Superior temporal gyrus (tissue), 1 donor: ENCODE results near the gene GPR137C.
A peak's percentile ranks its signal among the peaks of the same experiment; 100 is the strongest.
"Not testable (repeated sequence)": the region's sequence is repeated elsewhere in the genome, so short reads cannot be mapped to it uniquely, and the experiment has no call there.

Source experiments
- DNase-seq: peaks from one replicate; pipeline ENCODE4 v3.0.0-alpha.2; 2016; ENCODE audit errors: extremely low spot score

GPR137C gene

DNA sequence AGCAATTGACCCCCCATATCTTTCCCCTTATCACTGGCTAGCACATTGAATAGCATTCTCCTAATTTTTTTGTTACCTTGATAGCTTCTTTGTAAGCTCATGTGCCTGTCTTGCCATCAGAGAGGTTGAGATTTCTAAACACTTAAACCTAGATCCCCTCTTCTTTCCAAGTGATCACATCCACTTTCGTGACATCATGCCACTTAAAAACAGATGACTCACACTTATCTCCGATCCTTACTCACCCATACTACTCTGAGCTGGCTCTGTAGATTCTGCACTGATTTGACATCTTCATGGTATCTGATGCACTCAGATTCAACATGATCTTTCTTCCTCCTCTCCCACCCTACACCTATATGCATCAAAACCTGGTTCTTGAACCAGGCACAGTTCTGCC, 10.5 kb downstream of the GPR137C start:
- DNase-seq, result peak; percentile 6

DNA sequence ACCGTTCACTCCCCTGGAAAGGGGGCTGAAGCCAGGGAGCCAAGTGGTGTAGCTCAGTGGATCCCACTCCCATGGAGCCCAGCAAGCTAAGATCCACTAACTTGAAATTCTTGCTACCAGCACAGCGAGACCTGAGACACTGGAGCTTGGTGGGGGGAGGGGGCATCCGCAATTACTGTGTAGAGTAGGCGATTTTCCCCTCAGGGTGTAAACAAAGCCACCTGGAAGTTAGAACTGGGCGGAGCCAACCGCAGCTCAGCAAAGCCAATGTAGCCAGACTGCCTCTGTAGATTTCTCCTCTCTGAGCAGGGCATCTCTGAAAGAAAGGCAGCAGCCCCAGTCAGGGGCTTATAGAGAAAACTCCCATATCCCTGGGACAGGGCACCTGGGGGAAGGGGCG, 15.8 kb downstream of the GPR137C start:
- not testable (repeated sequence) for DNase-seq

DNA sequence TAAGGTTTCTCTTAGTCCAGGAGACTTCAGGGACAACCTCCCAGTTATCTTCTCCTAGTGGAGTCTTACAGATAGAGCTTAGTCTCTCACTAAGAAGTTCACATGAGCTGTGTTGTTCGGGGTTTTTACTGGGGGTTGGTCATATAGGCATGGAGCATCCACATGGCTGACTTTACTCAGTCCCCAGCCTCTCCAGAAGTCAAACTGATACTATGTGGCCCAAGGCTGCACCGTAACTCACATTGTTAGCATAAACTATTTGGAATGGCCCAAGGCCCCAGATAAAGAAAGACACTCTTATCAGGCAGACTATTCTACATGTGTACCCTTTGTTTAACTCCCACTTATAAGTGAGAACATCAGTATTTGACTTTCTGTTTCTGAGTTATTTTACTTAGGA, 23.2 kb downstream of the GPR137C start:
- no peak for DNase-seq

DNA sequence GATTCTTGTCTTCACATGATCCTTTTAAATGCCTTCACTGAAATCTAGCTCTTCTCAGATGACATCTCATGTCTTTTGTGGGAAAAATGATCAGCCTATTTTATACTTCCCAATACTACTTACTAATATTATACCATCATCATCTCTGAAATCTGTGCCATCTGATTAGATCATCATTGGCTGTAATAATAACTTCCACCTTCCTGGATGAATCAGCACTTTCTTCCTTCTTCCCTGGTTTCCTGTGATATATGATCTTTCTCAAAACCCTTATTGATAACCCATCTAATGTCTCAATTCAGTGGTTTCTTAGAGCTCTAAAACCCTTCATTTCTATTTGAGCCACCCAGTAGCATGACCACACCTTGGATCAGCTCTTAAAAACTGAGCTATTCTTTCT, 30.9 kb downstream of the GPR137C start:
- no peak for DNase-seq

DNA sequence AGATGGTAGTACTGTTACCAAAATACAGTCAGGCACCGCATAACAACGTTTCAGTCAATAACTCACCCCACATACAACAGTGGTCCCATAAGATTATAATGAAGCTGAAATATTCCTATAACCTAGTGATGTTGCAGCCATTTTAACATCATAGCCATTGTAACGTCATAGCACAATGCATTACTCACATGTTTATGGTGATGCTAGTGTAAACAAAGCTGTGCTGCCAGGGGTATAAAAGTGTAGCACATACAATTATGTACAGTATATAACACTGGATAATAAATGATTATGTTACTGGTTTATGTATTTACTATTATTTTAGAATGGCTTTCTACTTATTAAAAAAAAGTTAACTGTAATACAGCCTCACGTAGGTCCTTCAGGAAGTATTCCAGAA, 37.0 kb downstream of the GPR137C start:
- no peak for DNase-seq

DNA sequence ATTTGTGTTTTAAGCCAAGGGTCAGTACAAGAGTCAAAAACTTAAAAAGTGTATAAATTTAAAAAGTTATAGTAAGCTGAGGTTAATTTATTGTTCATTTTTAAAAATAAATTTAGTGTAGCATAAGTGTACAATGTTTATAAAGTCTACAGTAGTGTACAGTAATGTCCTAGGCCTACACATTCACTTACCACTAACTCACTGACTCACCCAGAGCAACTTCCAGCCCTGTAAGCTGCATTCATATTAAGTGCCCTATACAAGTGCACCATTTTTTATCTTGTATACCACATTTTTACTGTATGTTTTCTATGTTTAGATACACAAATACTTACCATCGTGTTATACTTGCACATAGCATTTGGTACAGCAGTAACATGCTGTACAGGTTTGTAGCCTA, 37.7 kb downstream of the GPR137C start:
- no peak for DNase-seq

DNA sequence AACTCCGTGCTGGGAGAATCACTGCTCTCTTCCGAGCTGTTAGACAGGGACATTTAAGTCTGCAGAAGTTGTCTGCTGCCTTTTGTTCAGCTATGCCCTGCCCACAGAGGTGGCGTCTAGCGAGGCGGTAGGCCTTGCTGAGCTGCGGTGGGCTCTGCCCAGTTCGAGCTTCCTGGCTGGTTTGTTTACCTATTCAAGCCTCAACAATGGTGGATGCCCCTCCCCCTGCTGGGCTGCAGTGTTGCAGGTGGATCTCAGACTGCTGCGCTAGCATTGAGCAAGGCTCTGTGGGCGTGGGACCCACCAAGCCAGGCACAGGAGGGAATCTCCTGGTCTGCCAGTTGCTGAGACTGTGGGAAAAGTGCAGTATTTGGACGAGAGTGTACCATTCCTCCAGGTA, 43.7 kb downstream of the GPR137C start:
- no peak for DNase-seq

DNA sequence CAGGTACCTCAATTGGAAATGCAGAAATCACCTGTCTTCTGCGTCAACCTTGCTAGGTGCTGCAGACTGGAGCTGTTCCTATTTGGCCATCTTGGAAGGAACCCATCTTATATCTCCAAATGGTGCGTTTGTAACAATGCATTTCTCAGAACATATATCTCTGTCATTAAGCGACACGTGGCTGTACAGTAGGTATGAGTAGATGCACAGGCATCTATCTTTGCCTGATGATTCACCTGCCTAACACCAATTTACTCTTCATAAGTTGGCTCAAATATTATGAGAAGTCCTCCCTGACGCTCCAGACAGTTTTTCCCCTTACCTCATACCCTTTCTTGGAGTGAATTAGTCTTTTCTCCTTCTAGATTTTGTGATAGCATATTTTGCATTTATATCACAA, 44.2 kb downstream of the GPR137C start:
- DNase-seq, result no peak

DNA sequence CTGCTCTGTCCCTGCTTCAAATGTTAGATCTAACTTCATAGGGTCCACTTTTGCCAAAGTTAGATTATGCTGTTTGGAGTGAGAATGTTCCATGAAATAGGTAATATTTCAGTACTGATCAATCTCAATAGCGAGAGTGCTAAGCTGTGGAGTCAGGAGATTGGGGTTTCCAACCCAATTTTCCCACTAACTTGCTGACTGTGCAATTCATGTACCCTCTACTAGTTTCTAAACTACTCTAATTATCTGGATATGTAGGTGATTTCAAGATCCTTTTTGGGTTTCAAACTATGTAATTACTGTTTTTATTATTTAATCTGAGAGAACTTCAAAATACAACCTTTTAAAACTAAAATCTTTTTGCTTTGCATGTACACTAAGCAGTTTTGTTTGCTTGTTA, 45.9 kb downstream of the GPR137C start:
- no peak for DNase-seq

DNA sequence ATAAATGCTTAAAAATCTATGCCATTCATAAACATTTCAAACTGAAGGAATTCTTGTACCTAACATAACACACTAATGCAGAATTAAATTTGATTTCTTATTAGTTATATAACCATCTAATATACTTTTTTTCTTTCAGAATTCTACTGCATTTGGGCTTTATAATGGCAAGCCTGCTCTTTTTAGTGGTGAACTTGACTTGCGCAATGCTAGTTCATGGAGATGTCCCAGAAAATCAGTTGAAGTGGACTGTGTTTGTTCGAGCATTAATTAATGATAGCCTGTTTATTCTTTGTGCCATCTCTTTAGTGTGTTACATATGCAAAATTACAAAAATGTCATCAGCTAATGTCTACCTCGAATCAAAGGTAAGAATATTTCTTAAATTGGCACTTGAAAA, 47.3 kb downstream of the GPR137C start:
- DNase-seq, result no peak

DNA sequence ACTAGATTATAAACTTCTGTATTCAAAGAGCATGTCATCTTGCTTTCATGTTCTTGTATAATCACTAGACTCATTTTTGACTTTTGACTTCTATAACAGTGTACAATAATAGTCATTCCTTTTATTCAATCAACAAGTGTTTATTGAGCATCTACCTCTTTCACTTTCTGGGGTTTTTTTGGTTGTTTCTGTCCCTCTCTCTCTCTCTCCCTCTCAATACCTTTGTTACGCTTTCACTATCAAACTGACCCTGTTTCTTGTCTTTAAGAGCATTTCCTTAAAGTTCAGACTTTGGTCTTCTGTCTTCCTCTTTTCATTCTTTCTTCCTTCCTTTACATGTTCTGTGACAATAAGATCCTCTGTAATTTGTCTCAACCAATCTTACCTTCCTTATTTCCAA, 49.5 kb downstream of the GPR137C start:
- DNase-seq, result no peak

DNA sequence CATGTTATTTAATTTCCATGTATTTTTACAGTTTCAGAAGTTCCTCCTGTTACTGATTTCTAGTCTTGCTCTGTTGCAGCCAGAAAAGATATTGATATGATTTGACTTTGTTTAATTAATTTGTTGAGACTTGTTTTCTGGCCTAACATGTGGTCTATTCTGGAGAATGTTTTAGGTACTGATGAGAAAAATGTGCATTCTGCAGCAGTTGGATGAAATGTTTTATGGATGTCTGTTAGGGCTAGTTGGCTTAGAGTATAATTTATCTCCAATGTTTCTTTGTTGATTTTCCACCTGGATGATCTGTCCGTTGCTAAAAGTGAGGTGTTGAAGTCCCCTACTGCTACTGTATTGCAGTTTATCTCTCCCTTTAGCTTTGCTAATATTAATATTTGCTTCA, 54.4 kb downstream of the GPR137C start:
- DNase-seq, result no peak

DNA sequence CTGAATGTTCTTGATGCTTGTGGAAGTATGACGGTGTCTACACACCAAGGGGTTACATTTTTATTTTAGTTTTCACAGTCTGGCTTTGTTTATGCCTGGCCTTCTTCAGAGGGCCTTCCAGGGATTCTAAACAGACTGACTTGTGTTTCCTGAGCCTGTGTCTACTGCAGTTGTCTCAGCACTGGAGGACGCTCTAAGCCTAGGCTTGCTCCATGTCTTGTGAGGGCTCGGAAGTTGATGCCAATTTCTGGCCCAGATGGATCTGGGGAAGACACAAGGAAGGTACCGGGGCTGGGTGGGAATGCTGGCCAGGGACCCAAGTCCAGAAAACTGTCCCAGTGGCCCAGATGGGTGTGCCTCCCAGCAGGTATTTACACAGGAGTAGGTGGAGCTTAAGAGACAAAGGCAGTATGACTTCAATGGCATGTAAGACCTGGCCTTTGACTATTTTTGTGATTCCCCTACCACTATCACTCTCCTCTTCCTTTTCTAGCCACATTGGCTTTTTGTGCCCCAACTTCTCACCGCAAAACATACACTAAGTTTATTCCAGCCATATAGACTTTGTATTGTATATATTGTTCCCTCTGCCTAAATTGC, 56.9 kb downstream of the GPR137C start:
- no peak for DNase-seq

DNA sequence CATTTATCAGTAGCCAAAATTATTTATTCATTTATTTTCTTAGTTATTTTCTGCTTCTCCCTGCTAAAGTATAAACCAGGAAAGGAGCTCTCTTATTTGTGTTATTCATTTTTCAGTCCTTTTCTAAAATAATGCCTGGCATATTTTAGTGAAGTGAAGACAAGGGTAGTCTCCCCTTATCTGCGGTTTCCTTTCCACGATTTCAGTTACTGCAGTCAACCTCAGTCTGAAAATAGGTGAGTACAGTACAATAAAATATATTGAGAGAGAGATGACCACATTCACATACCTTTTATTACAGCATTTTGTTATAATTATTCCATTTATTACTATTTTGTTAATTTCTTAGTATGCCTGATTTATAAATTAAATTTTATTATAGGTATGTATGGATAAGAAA, 57.6 kb downstream of the GPR137C start:
- DNase-seq, result no peak

DNA sequence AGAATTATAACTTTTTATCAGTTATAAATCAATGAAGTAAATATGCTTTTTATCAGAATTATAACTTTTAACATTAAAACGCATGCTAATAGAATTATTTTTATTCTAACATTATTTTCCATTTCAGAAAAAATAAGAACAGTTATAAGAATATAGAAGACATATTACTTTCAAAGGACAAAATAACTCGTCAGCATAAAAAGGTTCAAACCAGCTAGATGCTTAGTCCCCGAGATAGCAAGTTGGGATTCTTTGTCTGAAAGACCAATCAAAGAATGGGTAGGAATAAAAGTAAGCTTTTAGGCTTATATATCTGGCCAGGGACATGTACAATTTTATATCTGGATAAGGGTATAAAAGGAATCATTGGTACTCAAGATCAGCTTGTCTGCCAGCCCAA, 66.0 kb downstream of the GPR137C start:
- DNase-seq, result no peak

DNA sequence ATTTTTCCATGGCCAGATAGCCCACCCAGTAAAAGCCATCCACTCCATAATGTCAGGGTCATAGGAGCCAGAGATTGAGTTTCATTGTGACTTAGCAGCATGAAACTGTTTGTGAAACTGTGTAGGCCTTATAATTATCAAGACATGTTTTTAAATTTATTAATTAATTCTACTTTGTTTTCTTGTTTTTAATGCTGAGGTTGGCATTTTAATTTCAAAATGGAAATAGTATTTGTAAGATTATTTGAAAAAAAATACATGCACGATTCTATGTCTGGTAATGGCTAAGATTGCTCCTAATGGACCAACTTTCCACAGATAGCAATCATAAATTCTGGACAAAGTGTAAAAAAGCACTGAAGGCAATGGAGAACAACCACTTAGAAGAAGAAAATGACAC, 67.1 kb downstream of the GPR137C start:
- no peak for DNase-seq

DNA sequence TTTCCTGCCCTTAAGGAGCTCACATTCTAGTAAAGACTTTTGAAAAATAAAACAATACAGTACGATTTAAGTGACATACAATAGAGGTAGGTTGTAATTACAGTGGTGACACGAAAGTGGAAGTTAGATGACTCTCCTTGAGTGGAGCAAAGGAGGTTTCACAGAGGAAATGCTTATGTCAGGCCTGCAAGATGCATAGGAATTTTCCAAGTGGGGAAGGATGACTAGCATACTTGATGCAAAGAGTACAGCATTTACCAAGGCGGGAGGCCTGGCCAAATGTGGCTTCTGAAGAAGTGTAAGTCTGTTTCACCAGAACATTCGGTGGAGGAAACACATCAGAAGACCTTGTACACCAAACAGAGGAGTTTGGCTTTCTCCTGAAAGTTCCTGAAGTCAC, 87.5 kb downstream of the GPR137C start:
- no peak for DNase-seq

DNA sequence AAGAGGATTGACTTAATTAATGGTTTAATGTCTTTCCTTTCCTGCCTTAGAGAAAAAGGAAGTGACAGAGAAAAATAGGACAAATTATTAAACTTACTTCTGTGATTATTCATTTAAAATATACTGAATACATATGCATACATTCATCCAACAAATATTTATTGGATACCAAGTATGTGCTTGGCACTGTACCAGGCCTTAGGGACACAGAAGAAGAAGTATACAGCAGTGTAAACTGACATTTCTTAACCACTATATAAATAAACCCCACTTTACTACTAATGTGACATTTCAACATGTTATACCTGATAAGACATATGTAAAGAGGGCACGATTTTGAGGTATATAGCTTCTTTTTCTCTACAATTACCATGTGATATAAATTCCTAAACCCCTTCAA, 89.1 kb downstream of the GPR137C start:
- DNase-seq, result no peak

DNA sequence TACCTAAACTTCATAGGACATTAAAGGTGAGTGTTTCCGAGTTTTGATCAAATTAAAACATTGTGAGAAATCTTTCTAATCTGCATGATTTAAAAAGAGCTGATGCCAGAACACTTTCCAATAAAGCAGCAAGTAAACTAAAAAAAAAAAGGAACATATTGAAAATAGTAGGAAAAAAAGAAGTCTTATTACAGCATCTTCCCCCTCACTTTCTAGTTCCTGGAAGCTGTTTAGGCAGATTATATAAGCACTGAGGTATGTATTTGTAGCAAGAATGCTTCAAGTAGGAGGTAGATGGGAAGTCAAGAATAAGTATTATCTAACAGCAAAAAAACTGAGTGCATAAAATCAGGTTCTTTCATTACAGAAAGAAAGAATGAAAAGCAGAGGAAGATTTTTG, 96.9 kb downstream of the GPR137C start:
- peak; percentile 71 for DNase-seq

DNA sequence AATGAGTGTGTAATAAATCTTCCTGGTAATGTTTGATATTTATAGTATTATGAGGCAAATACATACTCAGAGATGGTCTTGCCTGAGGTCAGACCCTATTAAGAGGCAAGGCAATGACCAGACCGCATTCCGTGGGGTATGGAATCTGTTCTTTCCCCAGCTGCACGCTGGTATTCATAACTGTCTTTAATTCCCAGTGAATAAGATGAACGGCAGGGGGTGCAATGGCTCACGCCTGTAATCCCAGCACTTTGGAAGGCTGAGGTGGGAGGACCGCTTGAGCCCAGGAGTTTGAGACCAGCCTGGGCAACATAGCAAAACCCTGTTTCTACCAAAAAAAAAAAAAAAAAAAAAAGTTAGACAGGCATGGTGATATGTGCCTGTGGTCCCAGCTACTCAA, 98.1 kb downstream of the GPR137C start:
- no peak for DNase-seq

DNA sequence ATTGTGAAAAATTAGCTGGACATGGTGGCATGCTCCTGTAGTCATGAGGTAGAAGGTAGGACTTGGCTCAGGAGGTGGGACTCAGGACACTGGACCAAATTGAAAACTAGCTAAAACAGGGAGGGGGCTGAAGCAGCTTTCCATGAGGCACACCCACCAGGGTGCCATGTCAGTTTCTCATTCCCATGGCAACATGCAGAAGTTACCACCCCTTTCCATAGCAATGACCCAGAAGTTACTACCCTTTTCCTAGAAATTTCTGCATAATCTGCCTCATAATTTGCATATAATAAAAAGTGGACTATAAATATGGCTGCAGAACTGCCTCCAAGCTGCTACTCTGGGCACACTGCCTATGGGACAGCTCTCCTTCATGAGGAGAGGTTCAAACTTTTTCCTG, 104.3 kb downstream of the GPR137C start:
- no peak for DNase-seq

DNA sequence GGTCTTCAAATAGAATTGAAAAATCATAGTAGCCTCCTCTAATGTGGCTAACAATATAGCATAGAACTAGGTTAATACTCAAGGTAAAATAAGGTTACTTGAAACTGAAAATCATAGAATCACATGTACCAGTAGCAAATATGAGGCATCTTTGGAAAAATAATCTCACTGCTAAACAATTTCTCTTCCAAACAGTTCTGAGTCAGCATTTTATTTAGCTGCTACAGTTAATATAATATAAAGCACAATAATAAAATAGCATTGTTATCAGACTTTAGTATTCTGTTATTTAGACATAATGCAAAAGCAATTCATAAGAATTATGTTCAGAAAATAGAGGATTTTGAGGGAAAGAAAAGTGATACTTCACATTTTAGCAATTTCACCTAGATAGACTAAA, 107.7 kb downstream of the GPR137C start:
- DNase-seq, result no peak

DNA sequence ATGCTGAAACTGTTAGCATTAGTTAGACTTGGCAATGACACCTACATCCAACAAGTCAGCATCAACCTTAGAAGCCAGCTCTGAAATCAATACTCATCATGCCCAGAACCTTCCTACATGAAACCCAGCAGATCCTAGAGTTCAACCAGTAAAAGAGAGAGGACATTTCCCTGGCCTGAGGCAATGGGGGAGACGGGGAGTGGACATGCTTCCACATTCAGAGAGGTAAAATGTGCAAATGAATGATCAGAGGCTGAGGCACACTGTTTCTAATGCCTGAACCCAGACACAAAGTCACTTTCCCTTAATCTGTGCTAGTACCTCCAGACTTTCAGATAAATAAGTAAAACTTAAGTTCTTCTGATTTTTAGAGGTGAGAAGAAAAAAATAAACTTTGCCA, 108.2 kb downstream of the GPR137C start:
- DNase-seq, result no peak

DNA sequence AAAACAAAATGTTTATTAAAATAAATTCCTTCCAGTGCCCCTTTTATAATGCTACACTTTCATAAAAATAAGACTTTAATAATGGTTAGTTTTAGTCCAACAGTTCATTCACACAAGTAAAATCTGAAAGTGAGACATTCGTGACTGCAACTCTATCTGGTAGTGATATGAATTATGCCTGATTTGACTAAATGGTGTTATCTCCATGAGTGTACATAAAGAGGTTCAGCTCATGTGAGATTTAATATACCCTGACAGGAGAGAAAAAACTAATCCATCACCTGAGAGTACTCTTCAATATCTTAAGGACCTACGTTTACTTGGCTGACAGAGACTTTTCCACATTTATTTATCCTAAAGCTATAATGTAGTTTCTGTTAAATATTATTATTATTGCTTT, 108.7 kb downstream of the GPR137C start:
- DNase-seq, result no peak

DNA sequence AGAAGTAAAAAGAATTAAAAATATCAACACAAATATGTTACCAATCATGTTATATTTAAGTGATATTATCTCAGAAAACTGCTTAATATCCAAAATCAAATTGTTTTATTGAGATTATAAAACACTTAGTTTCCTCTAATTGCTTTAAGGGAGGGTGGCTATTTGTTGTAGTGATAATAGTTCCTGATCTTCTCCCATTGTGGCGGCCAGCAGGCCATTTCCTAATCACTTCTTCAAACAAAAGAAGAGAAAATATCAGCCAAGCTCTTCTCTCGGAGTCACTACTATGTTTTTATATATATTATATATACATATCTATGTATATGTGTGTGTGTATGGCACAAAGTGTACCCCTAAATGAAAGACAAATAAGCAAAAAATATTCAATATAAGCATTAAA, 111.2 kb downstream of the GPR137C start:
- DNase-seq, result no peak
